Measurements from ENCODE around the gene NAPB.
"Not testable (repeated sequence)": the region's sequence is repeated elsewhere in the genome, so short reads cannot be mapped to it uniquely, and the experiment has no call there.

The NAPB gene

DNA sequence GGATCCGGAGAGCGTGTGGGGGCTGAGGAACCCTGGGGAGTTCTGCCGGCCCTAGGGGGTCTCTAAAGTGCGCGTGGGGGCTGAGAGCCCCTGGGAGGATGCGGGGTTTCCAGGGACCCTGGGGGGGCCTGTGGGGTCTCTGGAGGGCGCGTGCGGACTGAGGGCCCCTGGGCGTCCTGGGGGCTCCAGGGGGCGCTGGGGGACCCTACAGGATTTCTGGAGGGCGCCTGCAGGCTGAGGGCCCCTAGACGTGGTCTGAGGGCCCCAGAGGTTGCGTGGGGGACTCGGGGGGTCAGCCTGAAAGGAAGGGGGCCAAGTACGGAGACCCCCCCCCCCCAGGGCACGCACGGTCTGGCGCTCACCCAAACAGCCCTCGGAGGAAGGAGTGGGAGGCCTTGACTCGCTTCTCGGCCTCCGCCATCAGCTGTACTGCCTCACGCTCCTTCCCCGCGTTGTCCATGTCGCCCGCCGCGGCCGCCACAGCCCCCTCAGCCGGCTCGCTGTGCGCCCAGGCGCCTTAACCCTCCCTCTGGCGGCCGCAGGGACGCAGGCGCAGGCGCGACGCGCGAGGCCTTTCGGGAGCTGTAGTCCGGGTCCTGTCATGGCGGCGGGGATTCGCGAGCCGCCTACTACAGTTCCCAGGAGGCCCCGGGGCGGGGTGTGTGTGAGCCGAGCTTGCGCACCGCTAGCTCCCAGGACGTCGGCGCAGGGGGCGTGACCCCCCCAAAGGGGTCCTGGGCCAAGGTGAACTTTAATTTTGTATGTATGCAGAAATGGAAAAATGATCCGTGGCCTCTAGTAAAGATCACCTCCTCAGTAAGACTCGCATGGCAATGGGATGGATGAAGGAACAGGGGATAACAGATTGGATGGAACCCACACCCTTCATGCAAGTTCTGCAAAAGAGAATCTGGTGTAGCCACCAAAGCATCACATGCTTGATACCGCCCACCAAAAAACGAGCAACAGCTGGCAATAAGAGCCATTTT lies at the start of gene NAPB:
Gene NAPB (minus strand): TSS at position 546 of the 989 bp plus-strand sequence. CDS start 86 bp downstream, at position 460.
- peak; percentile 95 for DNase-seq (ENCODE audit: low spot score)

DNA sequence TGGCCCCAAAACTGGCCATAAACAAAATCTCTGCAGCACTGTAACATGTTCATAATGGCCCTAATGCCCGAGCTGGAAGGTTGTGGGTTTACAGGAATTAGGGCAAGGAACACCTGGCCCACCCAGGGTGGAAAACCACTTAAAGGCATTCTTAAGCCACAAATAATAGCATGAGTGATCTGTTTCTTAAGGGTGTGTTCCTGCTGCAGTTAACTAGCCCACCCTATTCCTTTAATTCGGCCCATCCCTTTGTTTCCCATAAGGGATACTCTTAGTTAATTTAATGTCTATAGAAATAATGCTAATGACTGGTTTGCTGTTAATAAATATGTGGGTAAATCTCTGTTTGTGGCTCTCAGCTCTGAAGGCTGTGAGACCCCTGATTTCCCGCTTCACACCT lies 45.7 kb upstream of the NAPB start:
- not testable (repeated sequence) for DNase-seq (ENCODE audit: low spot score)

GRCh38 chr20:23461180-23461579 lies 39.9 kb upstream of the NAPB start:
- no peak for DNase-seq (ENCODE audit: low spot score)

DNA sequence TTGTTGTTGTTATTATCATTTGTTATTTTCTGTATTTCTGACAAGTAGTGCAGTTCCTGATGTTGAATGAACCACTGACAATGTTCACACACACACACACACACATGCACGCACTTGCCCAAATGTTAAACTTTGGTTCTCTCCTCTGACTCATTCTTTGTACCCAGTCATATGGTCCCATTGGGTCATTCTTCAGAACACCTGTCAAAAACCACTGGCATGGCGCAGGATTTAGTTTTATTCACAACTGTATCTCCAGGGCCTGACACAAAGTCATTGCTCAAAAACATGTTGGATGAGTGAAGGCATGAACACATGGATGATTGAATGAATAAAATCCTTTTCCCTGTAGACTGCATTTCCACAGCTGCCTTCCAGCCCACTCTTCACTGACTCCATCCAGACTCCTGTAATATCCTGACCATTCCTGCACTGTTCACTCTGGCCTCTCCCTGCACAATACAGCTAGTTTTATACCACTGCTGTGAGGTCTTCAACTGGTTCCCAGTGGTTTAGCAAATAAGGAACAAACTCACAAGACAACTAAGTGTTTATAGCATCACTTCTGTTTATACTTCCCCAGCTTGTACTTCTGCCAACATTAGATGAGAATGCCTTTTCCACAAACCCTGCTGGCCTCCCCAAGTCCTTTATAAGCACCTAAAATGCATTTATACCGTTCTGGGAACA lies 38.3 kb upstream of the NAPB start:
- DNase-seq (ENCODE audit: low spot score), result no peak

- DNase-seq (ENCODE audit: low spot score), result no peak
Observed at GRCh38 chr20:23456873-23457272, 35.6 kb upstream of the NAPB start.

GRCh38 chr20:23456409-23456808 lies 35.1 kb upstream of the NAPB start:
- no peak for DNase-seq (ENCODE audit: low spot score)

- no peak for DNase-seq (ENCODE audit: low spot score)
Observed at GRCh38 chr20:23455639-23456038, 34.4 kb upstream of the NAPB start.

GRCh38 chr20:23454816-23455215 lies 33.5 kb upstream of the NAPB start:
- DNase-seq (ENCODE audit: low spot score), result no peak

- DNase-seq (ENCODE audit: low spot score), result no peak
Observed at GRCh38 chr20:23453549-23454543, 32.6 kb upstream of the NAPB start.

GRCh38 chr20:23452776-23453175 lies 31.5 kb upstream of the NAPB start, which contains the start of gene CST11:
Gene CST11, minus strand, starts transcription at chr20:23452876. Its CDS starts 65 bp downstream, at chr20:23452811.
- no peak for DNase-seq (ENCODE audit: low spot score)

GRCh38 chr20:23451956-23452487 lies 30.7 kb upstream of the NAPB start:
- DNase-seq (ENCODE audit: low spot score), result no peak

- DNase-seq (ENCODE audit: low spot score), result no peak
Observed at GRCh38 chr20:23450877-23451276, 29.6 kb upstream of the NAPB start.

- no peak for DNase-seq (ENCODE audit: low spot score)
Observed at GRCh38 chr20:23449421-23449820, 28.1 kb upstream of the NAPB start.

GRCh38 chr20:23448167-23448566 lies 26.9 kb upstream of the NAPB start:
- DNase-seq (ENCODE audit: low spot score), result no peak

GRCh38 chr20:23446505-23446904 lies 25.2 kb upstream of the NAPB start:
- peak; percentile 66 for DNase-seq (ENCODE audit: low spot score)

- no peak for DNase-seq (ENCODE audit: low spot score)
Observed at GRCh38 chr20:23445596-23446217, 24.4 kb upstream of the NAPB start.

- DNase-seq (ENCODE audit: low spot score), result no peak
Observed at GRCh38 chr20:23444859-23445258, 23.6 kb upstream of the NAPB start.

DNA sequence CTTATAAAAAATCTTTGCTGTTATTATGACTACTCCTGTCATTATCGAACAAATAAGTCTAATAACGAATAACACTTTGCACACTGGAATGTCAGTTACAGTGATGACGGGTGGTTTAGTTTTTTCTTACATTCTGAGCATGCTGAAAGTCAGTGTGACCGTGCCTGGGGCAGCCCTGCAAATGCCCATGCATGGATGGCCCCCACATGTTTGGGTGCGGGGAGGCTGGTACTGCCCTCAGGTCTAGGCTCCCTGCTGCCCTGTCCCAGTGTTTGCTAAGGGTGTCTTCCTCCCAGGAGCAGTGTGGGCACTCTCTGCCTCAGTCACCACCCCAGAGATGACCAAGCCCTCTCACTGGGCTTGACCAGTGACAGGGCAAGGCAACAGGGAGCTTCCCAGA lies 21.1 kb upstream of the NAPB start:
- DNase-seq (ENCODE audit: low spot score), result no peak

- peak; percentile 78 for DNase-seq (ENCODE audit: low spot score)
Observed at GRCh38 chr20:23441850-23442313, 20.6 kb upstream of the NAPB start.

- no peak for DNase-seq (ENCODE audit: low spot score)
Observed at GRCh38 chr20:23440004-23440403, 18.7 kb upstream of the NAPB start.

- DNase-seq (ENCODE audit: low spot score), result no peak
Observed at GRCh38 chr20:23438661-23439060, 17.4 kb upstream of the NAPB start.
